ENCODE results near the gene YIPF6. TPM values are rescaled to one million over a fixed set of nuclear protein-coding genes. Genes with fewer than 3 reads are reported as not detected.
A peak's percentile ranks its signal among the peaks of the same experiment; 100 is the strongest.

YIPF6 gene
- total and polyA plus RNA-seq, 4 donors = 10.3 to 46.3 (median 31.2) TPM

DNA sequence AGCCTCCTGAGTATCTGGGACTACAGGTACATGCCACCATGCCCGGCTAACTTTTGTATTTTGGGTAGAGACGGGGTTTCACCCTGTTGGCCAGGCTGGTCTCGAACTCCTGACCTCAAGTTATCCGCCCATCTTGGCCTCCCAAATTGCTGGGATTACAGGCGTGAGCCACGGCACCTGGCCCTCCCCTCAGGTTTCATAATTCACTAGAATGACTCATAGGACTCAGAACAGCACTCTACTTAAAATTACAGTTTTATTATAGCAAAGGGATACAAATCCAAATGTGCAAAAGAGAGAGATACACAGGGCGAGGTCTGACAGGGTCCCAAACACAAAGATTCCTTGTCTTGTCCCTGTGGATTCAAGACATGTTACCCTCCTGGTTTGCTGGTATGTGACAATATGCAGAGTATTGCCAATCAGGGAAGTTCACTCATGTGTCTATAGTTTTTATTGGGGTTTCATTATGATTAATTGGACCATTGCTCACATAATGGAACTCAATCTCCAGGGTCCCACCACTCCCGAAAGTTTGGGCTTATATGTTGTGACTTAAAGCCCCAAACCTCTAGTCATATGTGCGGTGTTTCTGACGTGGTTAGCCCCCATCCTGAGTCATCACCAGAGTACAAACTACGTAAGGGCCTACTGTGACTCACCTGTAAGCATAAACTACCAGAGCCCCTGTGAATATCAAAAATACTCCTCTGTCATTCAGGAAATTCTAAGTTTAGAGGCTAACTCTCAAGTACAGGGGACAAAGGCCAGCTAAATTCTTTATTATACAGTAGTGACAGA is 5.2 kb downstream of the YIPF6 start:
- 72 to 86% methylated on average over 11 of the region's 11 CpGs for WGBS, 2 donors
- no peak overlapping the region for H3K4me3 ChIP-seq
- H3K9me3 ChIP-seq (ENCODE audit: control insufficient read depth in 4 of 4, insufficient read depth in 3 of 4, low read length in 3 of 4) = peaks cover 0 to 3% (median 0%) of the 10 kb centered on the region in 4 donors
- peak overlapping the region in 1 of 2 donors; percentile 25 for H3K27ac ChIP-seq (ENCODE audit: low read depth in 1 of 2, low read length in 1 of 2)
- no peaks in the 10 kb centered on the region for H3K36me3 ChIP-seq (ENCODE audit: control insufficient read depth in 4 of 4, insufficient read depth in 4 of 4, low read length in 4 of 4)
- peaks cover 0 to 7% (median 2%) of the 10 kb centered on the region in 5 donors for H3K4me1 ChIP-seq (ENCODE audit: control insufficient read depth in 5 of 5, insufficient read depth in 5 of 5, low read length in 5 of 5)
- DNase-seq = no peak
- TF ChIP-seq, protein P1, sequence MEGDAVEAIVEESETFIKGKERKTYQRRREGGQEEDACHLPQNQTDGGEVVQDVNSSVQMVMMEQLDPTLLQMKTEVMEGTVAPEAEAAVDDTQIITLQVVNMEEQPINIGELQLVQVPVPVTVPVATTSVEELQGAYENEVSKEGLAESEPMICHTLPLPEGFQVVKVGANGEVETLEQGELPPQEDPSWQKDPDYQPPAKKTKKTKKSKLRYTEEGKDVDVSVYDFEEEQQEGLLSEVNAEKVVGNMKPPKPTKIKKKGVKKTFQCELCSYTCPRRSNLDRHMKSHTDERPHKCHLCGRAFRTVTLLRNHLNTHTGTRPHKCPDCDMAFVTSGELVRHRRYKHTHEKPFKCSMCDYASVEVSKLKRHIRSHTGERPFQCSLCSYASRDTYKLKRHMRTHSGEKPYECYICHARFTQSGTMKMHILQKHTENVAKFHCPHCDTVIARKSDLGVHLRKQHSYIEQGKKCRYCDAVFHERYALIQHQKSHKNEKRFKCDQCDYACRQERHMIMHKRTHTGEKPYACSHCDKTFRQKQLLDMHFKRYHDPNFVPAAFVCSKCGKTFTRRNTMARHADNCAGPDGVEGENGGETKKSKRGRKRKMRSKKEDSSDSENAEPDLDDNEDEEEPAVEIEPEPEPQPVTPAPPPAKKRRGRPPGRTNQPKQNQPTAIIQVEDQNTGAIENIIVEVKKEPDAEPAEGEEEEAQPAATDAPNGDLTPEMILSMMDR (IDR thresholded peaks at IDR 0.05; ENCODE audit: control extremely low read depth, extremely low read depth) = no peak
- no peak overlapping the region for H3K9ac ChIP-seq (ENCODE audit: insufficient read depth in 1 of 2, low read length in 2 of 2)
- no peak for ATAC-seq (ENCODE audit: insufficient read depth, low FRiP score)
- H3K27me3 ChIP-seq (ENCODE audit: control insufficient read depth in 3 of 3, insufficient read depth in 3 of 3, low read length in 2 of 3) = peaks cover 0 to 3% (median 0%) of the 10 kb centered on the region in 3 donors

DNA sequence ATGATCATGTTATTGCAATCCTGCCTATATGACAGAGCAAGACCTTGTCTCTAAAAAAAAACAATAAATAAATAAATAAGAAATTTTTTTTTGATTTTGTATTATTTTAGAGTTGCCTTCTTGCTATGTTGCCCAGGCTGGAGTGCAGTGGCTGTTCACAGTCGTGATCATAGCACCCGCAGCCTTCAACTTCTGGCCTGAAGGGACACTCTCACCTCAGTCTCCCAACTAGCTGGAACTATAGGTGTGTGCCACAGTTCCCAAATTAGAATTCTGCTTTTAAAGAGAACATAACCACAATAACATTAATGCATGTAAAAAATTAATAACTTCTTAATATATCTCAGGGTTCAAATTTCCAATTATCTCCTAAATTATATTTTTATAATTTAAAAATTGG is 7.8 kb downstream of the YIPF6 start:
- no peak overlapping the region for H3K4me3 ChIP-seq
- peaks cover 0 to 3% (median 0%) of the 10 kb centered on the region in 3 donors for H3K27me3 ChIP-seq (ENCODE audit: control insufficient read depth in 3 of 3, insufficient read depth in 3 of 3, low read length in 2 of 3)
- ATAC-seq (ENCODE audit: insufficient read depth, low FRiP score) (no peak), DNase-seq (no peak)
- H3K36me3 ChIP-seq (ENCODE audit: control insufficient read depth in 4 of 4, insufficient read depth in 4 of 4, low read length in 4 of 4) = peaks cover 0 to 2% (median 0%) of the 10 kb centered on the region in 4 donors
- peaks cover 0 to 7% (median 0%) of the 10 kb centered on the region in 5 donors for H3K4me1 ChIP-seq (ENCODE audit: control insufficient read depth in 5 of 5, insufficient read depth in 5 of 5, low read length in 5 of 5)
- H3K9me3 ChIP-seq (ENCODE audit: control insufficient read depth in 4 of 4, insufficient read depth in 3 of 4, low read length in 3 of 4) = no peaks in the 10 kb centered on the region
- H3K27ac ChIP-seq (ENCODE audit: low read depth in 1 of 2, low read length in 1 of 2) = no peak overlapping the region
- H3K9ac ChIP-seq (ENCODE audit: insufficient read depth in 1 of 2, low read length in 2 of 2) = no peak overlapping the region
- WGBS, 2 donors = 70 to 90% methylated on average over 2 of the region's 2 CpGs
- TF ChIP-seq, protein P1 (IDR thresholded peaks at IDR 0.05; ENCODE audit: control extremely low read depth, extremely low read depth) = no peak

DNA sequence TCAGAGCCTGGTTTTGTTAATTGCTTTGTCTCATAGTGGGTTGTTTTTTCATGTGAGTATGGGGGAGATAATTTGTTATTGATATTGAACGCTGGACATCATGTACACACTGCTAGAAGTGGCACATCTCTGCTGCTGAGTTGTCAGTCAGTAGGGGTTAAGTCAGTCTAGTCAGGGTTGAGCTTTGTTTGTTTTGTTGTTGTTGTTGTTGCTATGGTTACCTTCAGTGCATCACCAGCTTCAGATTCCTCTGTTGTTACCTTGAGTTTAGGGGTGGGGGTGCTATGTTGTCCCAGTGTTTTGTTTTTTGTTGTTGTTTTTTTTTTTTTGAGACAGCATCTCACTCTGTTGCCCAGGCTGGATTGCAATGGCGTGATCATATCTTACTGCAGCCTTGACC is 9.9 kb downstream of the YIPF6 start:
- Histone ChIP-seq H3K27me3 (ENCODE audit: control insufficient read depth in 3 of 3, insufficient read depth in 3 of 3, low read length in 2 of 3) (no peaks in the 10 kb centered on the region), H3K4me3 (no peak overlapping the region), H3K9me3 (ENCODE audit: control insufficient read depth in 4 of 4, insufficient read depth in 3 of 4, low read length in 3 of 4) (no peaks in the 10 kb centered on the region), H3K27ac (ENCODE audit: low read depth in 1 of 2, low read length in 1 of 2) (no peak overlapping the region), H3K4me1 (ENCODE audit: control insufficient read depth in 5 of 5, insufficient read depth in 5 of 5, low read length in 5 of 5) (peaks cover 0 to 2% (median 0%) of the 10 kb centered on the region in 5 donors), H3K9ac (ENCODE audit: insufficient read depth in 1 of 2, low read length in 2 of 2) (no peak overlapping the region), H3K36me3 (ENCODE audit: control insufficient read depth in 4 of 4, insufficient read depth in 4 of 4, low read length in 4 of 4) (peaks cover 0 to 3% (median 0%) of the 10 kb centered on the region in 4 donors)
- ATAC-seq (ENCODE audit: insufficient read depth, low FRiP score) (no peak), DNase-seq (no peak)
- TF ChIP-seq, protein P1 (IDR thresholded peaks at IDR 0.05; ENCODE audit: control extremely low read depth, extremely low read depth) = no peak
- 67 to 92% methylated on average over 2 of the region's 2 CpGs for WGBS, 2 donors
